A673 (cell line): ENCODE data around the gene TEX38. TPM values are rescaled to one million over a fixed set of nuclear protein-coding genes. Genes with fewer than 3 reads are reported as not detected.
"Not testable (repeated sequence)": the region's sequence is repeated elsewhere in the genome, so short reads cannot be mapped to it uniquely, and the experiment has no call there.

Experiments
- BruUV-seq: library from RNA; stranded (reverse); fragments of 400-500 nt; replicated peaks from 2 replicates; lab custom pipeline; 2021; lab: Mats Ljungman, UMichigan
- CTCF ChIA-PET: fragments of 300-600 bp; sonication (Branson Sonifier 250); formaldehyde crosslinking; loops from one replicate; lab custom pipeline; 2022; ENCODE audit warnings: antibody characterized with exemption; lab: Charles Lee
- POLR2A ChIA-PET: fragments of 300-600 bp; sonication (Branson Sonifier 250); formaldehyde crosslinking; loops from one replicate; lab custom pipeline; 2022; ENCODE audit warnings: antibody characterized with exemption; ENCODE audit not compliant: low non-redundant PET; lab: Charles Lee
- DNase-seq: peaks from one replicate; pipeline ENCODE4 v3.0.0-alpha.2; 2015; ENCODE audit warnings: low spot score
- H3K27ac ChIP-seq: fragments of 200-600 bp; sonication (generic); 2 replicates; pipeline ENCODE4 v1.5.1; 2016; ENCODE audit warnings: mixed run types, low read depth, mild to moderate bottlenecking, mixed read lengths, antibody characterized with exemption, low read length; ENCODE audit not compliant: poor library complexity, severe bottlenecking
- H3K27me3 ChIP-seq: fragments of 200-600 bp; sonication (generic); replicated peaks from 2 replicates; pipeline ENCODE4 v1.6.1; 2017; ENCODE audit warnings: mixed run types, low read depth, mild to moderate bottlenecking, mixed read lengths, antibody characterized with exemption, low read length; ENCODE audit not compliant: insufficient read depth, poor library complexity
- H3K36me3 ChIP-seq: fragments of 200-600 bp; sonication (generic); 2 replicates; pipeline ENCODE4 v1.6.1; 2016; ENCODE audit warnings: mixed run types, mild to moderate bottlenecking, mixed read lengths, antibody characterized with exemption, low read length; ENCODE audit not compliant: insufficient read depth, poor library complexity, severe bottlenecking
- H3K4me1 ChIP-seq: fragments of 200-600 bp; sonication (generic); 2 replicates; pipeline ENCODE4 v1.6.1; 2017; ENCODE audit warnings: mixed run types, mild to moderate bottlenecking, mixed read lengths, antibody characterized with exemption, low read length; ENCODE audit not compliant: insufficient read depth, poor library complexity, severe bottlenecking
- H3K4me3 ChIP-seq: fragments of 200-600 bp; sonication (generic); 2 replicates; pipeline ENCODE4 v1.5.1; 2016; ENCODE audit warnings: low read depth, mixed run types, mild to moderate bottlenecking, mixed read lengths, low read length; ENCODE audit not compliant: poor library complexity, severe bottlenecking
- H3K9me3 ChIP-seq: fragments of 200-600 bp; sonication (generic); 2 replicates; pipeline ENCODE4 v1.6.1; 2016; ENCODE audit warnings: mixed run types, low read depth, mild to moderate bottlenecking, mixed read lengths, antibody characterized with exemption, low read length; ENCODE audit not compliant: poor library complexity, severe bottlenecking
- EZH2 ChIP-seq: fragments of 200-600 bp; sonication (generic); IDR thresholded peaks from 2 replicates; pipeline ENCODE4 v1.6.1; 2017; ENCODE audit warnings: borderline replicate concordance, low read depth, mild to moderate bottlenecking, mixed read lengths, antibody characterized with exemption, low read length; ENCODE audit not compliant: poor library complexity, severe bottlenecking
- intact Hi-C: fragments of 100-400 bp; cut with micrococcal nuclease; formaldehyde crosslinking; loops from one replicate; pipeline ENCODE4 v1.10.0; 2022; ENCODE audit not compliant: unreplicated experiment
- total RNA-seq: library from RNA; stranded (reverse); gene quantifications from 2 replicates; pipeline ENCODE4 v1.2.3, GENCODE V29; 2021
- TF ChIP-seq, protein P1 (sequence below): fragments of 300-800, 200-600 bp; sonication (generic); conservative IDR thresholded peaks from 2 replicates; pipeline ENCODE4 v1.5.1; 2017; ENCODE audit warnings: low read depth, mild to moderate bottlenecking, antibody characterized with exemption, low read length, moderate library complexity, mixed read lengths

Gene TEX38
- total RNA-seq, 1 experiment from 2014 or later = not detected

DNA sequence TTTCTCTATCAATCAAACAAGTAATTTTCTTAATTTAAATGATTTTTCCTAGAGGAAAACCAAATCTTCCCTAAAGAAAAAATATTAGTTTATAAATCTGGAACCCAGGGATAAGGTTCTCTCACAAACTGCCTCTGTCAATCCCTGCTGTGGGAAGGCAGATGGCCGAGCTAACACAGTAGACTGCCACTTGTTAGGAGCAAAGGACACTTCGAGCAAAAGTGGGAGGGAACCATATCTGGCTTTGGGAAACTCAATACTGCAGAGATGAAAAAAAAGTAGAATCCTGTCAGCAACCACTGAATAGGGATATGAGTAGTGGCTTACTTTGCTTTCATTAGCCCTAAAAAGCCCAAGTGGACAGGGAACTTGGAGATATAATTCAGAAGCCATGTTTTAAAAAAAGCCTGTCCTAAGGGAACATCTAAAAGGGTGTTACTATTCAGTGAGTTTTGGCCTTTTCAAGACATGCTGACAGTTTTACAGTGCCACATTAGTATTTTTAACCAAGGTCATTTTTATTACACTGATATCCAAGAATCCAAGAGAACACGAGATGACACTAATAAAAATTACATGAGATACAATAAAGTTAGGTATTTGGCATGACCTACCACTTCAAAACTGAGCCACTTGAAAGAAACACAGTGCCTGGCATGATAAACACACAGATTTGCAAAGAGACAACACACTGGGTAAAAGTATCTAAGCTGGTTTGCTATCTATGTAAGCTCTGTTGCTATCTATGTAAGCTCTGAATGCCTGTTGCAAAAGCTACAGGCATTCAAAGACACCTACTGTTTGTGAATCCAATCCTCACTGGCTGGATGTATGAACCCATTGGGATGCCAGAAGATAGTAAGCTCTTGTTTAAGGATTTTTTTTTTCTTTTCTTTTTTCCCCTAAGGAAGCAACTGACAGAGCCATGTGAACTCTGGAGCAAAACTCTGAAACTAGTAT lies 21.4 kb downstream of the TEX38 start:
- intact Hi-C loops = no loop called here
- POLR2A ChIA-PET = no interaction called here
- no peak for DNase-seq
- Histone ChIP-seq H3K27ac (no peak overlapping the region), H3K9me3 (no peaks in the 10 kb centered on the region), H3K4me3 (no peak overlapping the region), H3K4me1 (peaks cover 52% of the 10 kb centered on the region), H3K36me3 (peaks cover 40% of the 10 kb centered on the region), H3K27me3 (no peaks in the 10 kb centered on the region)
- CTCF ChIA-PET = interaction anchor here (0.7 kb wide), 1 partner anchor 71 kb away, joined by 3 read pairs; no protein-coding TSS in a partner anchor
- no TSS peak for BruUV-seq
- no peak for TF ChIP-seq EZH2
- TF ChIP-seq, protein P1, sequence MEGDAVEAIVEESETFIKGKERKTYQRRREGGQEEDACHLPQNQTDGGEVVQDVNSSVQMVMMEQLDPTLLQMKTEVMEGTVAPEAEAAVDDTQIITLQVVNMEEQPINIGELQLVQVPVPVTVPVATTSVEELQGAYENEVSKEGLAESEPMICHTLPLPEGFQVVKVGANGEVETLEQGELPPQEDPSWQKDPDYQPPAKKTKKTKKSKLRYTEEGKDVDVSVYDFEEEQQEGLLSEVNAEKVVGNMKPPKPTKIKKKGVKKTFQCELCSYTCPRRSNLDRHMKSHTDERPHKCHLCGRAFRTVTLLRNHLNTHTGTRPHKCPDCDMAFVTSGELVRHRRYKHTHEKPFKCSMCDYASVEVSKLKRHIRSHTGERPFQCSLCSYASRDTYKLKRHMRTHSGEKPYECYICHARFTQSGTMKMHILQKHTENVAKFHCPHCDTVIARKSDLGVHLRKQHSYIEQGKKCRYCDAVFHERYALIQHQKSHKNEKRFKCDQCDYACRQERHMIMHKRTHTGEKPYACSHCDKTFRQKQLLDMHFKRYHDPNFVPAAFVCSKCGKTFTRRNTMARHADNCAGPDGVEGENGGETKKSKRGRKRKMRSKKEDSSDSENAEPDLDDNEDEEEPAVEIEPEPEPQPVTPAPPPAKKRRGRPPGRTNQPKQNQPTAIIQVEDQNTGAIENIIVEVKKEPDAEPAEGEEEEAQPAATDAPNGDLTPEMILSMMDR = no peak

DNA sequence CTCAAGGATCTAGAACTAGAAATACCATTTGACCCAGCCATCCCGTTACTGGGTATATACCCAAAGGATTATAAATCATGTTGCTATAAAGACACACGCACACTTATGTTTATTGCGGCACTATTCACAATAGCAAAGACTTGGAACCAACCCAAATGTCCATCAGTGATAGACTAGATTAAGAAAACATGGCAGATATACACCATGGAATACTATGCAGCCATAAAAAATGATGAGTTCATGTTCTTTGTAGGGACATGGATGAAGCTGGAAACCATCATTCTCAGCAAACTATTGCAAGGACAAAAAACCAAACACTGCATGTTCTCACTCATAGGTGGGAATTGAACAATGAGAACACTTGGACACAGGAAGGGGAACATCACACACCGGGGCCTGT lies 23.0 kb downstream of the TEX38 start:
- H3K27ac ChIP-seq, DNase-seq, H3K27me3 ChIP-seq, POLR2A ChIA-PET, H3K4me3 ChIP-seq, H3K9me3 ChIP-seq, intact Hi-C loops, CTCF ChIA-PET, BruUV-seq: not testable (repeated sequence)
- Histone ChIP-seq H3K36me3 (peaks cover 24% of the 10 kb centered on the region), H3K4me1 (peaks cover 36% of the 10 kb centered on the region)

DNA sequence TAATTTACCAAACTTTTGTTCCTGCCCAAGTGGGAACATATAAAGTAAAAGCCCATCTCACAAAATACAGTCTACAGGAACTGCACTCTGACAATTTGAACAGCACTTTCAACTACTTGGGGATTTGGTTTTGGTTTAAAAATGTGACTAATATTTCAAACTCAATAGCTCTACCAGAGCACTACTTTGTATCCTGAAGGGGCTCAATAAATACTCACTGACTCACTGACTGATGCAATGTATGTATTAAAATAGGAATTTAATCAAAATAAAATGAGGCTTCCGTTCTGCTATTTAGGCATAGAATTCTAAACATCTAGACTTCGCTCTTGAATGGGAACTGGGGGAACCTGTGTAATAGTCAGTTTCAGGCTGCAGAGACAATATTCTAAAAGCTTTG lies 25.4 kb downstream of the TEX38 start:
- H3K27me3 ChIP-seq = no peaks in the 10 kb centered on the region
- BruUV-seq = no TSS peak
- DNase-seq = no peak
- POLR2A ChIA-PET = no interaction called here
- H3K4me1 ChIP-seq = peaks cover 14% of the 10 kb centered on the region
- H3K27ac ChIP-seq = no peak overlapping the region
- TF ChIP-seq, protein P1 = no peak
- H3K36me3 ChIP-seq = peaks cover 16% of the 10 kb centered on the region
- CTCF ChIA-PET = no interaction called here
- no peak overlapping the region for H3K4me3 ChIP-seq
- no peaks in the 10 kb centered on the region for H3K9me3 ChIP-seq
- intact Hi-C loops = no loop called here

DNA sequence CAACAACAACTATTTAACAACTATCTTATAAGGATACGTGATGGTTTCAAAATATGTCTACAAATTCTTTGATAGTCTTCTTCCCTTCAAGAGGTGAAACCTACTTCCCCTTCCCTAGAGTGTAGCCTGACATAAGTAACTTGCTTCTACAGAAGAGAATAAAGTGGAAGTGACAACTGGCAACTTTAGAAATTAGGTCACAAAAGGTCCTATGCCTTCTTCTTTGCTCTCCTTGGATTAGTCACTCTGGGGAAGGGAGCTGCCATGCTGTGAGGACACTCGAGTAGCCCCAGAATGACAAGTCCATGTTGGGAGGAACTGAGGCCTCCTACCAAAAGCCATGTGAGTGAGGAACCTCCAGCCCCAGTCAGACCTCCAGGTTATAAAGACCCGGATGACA lies 28.0 kb downstream of the TEX38 start:
- BruUV-seq = no TSS peak
- Histone ChIP-seq H3K27ac (no peak overlapping the region), H3K27me3 (no peaks in the 10 kb centered on the region), H3K36me3 (peaks cover 29% of the 10 kb centered on the region), H3K9me3 (no peaks in the 10 kb centered on the region), H3K4me1 (no peaks in the 10 kb centered on the region), H3K4me3 (no peak overlapping the region)
- CTCF ChIA-PET = no interaction called here
- DNase-seq = no peak
- intact Hi-C loops = no loop called here
- TF ChIP-seq, protein P1 = no peak
- no peak for TF ChIP-seq EZH2
- POLR2A ChIA-PET = no interaction called here
